Neural progenitor cell (in vitro differentiated cells): ENCODE measurements around the gene PRR33.

Experiments
- EZH2 ChIP-seq: fragments of 200-600 bp; sonication (generic); IDR thresholded peaks from 2 replicates; pipeline ENCODE4 v1.6.1; 2017; ENCODE audit warnings: antibody characterized with exemption, mild to moderate bottlenecking, moderate library complexity
- EZH2phosphoT487 ChIP-seq: fragments of 200-600 bp; sonication (generic); IDR thresholded peaks from 2 replicates; pipeline ENCODE4 v1.6.1; 2017; ENCODE audit warnings: antibody characterized with exemption
- TF ChIP-seq, protein P1 (sequence below): fragments of 200-600 bp; sonication (generic); IDR thresholded peaks from 2 replicates; pipeline ENCODE4 v1.5.1; 2017; ENCODE audit warnings: antibody characterized with exemption, mild to moderate bottlenecking

DNA sequence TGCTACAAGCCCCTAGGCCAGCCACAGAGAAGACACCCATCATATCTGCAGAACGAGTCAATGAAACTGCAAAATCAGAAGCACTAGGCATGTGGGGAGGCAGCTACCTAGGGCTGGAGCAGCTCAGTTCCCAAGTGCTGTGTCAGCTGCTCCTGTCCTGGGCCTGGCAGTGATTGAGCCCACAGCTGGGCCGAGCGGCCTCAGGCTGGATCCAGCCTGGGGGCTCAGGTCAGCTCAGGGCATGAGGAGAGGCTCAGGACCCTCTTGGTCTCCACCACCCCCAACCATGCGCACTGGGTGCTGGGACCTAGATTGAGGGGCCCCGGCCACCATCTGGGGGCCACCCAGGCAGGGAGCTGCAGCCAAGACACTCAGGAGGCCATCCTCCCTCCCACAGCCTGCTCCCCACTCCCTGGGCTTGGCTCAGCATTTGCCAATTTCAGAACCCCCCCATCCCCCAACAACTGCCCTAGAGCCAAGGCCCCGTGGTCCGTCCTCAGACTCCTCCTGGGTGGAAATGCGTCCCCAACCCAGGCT is 25.4 kb upstream of the PRR33 start:
- TF ChIP-seq, protein P1, sequence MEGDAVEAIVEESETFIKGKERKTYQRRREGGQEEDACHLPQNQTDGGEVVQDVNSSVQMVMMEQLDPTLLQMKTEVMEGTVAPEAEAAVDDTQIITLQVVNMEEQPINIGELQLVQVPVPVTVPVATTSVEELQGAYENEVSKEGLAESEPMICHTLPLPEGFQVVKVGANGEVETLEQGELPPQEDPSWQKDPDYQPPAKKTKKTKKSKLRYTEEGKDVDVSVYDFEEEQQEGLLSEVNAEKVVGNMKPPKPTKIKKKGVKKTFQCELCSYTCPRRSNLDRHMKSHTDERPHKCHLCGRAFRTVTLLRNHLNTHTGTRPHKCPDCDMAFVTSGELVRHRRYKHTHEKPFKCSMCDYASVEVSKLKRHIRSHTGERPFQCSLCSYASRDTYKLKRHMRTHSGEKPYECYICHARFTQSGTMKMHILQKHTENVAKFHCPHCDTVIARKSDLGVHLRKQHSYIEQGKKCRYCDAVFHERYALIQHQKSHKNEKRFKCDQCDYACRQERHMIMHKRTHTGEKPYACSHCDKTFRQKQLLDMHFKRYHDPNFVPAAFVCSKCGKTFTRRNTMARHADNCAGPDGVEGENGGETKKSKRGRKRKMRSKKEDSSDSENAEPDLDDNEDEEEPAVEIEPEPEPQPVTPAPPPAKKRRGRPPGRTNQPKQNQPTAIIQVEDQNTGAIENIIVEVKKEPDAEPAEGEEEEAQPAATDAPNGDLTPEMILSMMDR, result no peak
- no peak for TF ChIP-seq EZH2
- TF ChIP-seq EZH2phosphoT487, result no peak
